ENCODE measurements around the gene SLC5A5.

SLC5A5 gene

DNA sequence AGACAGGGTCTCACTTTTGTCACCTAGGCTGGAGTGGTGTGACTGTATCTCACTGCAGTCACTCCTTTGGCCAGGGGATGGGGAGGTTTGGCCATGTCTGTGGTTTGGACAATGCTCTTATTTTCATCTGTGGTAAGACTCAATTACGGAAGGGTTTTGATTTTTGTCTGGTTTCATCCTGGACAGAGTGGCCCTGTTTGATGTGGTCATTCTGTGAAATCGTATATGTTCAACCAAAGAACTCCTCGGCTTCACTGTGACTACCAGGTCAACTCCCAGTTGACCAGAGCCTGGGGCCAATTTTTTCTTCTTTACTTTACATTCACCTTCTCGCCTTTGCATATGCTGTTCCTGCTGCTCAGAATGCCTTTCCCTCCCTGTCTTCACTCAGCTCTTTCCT, 54.3 kb downstream of the SLC5A5 start:
- DNase-seq, result no peak

DNA sequence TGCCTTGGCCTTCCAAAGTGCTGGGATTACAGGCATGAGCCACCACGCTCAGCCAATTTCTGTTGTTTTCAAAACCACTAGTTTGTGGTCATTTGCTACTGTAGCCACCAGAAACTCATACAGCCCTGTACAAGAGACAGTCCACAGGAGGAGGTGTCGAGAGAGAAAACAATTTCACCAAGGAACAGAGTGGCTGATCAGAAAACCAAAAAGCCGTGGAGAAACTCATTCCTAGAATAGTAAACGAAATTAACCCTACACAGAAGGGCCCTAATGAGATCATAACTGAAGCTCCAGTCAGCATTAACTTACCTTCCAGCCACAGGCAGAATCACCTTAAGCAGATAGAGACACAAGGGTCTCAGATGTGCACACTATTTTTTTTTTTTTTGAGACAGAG, 57.3 kb downstream of the SLC5A5 start:
- DNase-seq, result no peak

DNA sequence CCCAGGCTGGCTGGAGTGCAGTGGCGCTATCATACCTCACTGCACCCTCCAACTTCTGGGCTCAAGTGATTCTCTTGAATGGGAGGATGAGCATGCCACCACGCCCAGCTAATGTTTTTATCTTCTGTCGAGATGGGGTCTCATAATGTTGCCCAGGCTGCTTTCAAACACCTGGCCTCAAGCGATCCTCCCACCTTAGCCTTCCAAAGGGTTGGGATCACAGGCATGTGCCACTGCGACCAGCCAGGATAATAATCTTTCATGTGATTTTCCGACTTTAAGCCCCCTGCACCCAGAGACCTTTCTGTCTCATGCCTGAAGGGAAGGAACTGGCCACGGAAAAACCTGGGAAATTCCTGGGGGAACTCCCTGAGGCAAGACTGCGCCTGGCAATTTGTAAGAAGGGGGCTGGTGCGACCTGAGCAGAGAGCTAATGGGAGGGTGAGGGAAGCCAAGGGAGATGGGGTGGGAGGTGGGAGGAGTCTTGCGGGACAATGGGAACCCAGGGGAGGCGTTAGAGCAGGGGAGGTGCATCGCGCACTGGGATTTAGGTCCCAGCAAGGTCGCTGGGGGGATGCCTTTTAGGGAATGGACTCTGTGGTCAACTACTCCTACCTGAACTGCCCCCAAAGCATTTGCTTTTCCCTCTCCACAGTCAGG, 59.9 kb downstream of the SLC5A5 start:
- peak; percentile 89 to 92 (median 91) for DNase-seq

DNA sequence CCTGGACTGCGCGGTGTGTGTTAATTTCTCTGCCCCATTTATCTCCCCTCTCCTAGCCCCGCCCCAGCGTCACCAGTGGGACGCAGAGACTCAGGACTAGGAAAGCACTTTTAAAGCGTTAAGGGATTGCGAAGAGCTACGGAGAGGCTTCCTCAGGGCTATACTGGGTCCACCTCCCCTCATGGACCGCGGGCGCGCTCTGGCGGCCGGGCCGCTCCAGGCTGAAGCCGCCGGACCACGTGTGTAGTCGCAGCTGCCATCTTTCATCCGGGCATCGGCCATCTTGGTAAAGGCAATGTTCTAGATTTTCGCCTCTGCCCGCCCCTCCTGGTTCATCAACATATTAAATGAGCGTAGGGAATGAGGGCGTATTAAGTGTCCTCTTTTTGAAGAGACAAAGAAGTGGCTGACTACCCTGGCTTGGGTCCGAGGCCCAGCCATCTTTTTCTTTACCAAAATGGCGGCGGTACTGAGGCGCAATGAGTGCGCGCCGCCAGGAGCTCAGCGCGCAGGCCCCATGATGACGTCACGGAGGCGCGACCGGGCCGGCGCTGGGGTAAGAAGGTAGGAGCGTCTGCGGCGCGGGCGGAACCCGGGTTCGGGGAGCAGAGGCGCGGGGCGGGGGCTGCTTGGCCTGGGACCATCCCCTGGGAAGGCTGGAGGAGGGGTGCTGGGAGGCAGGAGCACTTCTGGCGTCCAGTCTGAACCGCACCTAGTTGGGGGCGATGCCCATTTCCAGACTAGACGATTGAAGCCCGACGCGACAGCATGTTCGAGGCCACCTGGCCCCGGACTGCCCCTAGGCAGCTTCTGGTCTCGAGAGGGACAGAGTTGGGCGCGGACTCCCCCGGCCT, 61.0 kb downstream of the SLC5A5 start, which contains the start of gene CCDC124:
Gene CCDC124 (plus strand): TSS at position 531 of the 854 bp plus-strand sequence. CDS start 3,406 bp downstream, outside the sequence.
- peak; percentile 97 to 98 (median 97) for DNase-seq

DNA sequence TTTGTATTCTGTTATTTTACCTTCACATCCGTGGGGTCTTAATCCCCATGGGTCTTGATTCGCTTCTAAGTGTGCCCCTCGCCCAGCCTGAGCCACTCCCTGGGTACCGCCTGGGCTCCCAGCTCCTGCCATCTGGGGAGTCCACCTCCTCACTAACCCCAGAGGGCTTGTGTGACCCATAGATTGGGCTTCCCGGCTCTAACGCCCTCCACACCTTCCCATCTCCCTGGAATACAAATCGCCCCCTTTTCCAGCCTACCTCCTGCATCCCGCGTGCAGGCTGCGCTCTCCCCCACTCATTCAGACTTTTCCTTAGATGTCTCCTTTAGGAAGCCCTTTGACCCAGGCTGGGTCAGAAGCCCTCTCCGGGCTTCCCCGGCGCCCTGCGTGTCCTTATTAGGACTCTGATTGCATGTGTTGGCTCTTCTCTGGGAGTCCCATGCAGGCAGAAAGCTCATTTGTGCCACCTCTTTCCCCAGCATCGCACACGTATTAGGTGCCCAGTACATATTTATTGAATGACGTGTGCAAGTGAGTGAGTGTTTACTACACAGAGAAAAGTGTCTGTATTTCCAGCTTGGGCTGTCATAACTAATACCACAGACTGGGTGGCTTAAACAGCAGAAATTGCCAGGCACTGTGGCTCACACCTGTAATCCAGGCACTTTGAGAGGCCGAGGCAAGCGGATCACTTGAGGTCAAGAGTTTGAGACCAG, 61.8 kb downstream of the SLC5A5 start:
- peak in 1 of 3 donors; percentile 38 for DNase-seq

DNA sequence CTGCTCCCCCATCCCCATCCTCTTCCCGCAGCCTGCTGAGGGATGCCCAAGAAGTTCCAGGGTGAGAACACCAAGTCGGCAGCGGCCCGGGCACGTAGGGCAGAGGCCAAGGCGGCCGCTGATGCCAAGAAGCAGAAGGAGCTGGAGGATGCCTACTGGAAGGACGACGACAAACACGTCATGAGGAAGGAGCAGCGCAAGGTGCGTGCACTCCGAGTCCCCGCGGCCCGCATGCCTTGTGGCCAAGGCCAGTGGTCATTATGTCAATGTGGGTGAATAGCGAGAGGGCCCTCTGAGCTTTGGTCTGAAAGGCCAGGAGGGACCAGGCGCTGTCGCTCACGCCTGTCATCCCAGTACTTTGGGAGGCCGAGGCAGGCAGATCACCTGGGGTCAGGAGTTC, 64.6 kb downstream of the SLC5A5 start:
- no peak for DNase-seq

DNA sequence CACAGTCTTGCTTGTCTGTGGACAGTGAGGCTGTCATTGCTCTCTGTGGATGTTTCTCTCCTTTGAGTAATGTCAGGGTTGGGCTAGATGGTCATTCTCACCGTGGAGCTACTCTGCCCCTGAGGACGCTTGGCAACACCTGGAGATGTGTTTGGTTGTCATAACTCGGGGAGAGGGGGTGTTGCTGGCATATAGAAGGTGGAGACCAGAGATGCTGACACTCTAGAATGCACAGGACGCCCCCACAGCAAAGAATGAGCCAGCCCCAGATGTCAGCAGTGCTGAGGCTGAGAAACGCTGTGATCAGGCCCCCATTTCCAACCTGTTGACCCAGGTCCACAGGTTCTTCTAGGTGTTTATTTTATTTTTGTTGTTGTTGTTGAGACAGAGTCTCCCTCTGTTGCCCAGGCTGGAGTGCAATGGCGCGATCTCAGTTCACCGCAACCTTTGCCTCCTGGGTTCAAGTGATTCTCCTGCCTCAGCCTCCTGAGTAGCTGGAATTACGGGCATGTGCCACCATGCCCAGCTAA, 65.7 kb downstream of the SLC5A5 start:
- no peak for DNase-seq

DNA sequence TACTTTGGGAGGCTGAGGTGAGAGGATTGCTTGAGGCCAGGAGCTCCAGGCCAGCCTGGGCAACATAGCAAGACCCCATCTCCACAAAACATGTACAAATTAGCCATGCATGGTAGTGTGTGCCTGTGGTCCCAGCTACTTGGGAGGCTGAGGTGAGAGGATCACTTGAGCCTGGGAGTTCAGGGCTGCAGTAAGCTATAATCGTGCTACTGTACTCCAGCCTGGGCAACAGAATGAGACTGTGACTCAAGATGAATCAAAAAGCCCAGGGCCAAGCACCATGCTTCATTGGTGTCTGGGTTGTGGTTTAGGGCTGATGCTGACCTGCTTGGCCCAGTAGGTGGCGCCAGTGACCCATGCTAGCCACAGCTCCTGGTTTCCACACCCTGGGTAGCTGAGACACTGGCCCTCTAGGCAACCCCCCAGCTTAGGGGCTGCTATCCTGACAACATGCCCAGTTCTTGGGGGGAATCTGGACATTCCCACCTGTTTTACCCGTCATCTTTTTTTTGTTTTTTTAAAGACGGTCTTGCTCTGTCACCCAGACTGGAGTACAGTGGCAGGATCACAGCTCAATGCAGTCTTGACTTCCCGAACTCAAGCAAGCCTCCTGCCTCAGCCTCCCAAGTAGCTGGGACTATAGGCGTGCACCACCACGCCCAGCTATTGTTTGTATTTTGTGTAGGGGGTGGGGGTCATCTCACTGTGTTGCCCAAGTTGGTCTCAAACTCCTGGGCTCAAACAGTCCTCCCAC, 66.5 kb downstream of the SLC5A5 start:
- peak; percentile 86 to 91 (median 89) for DNase-seq

DNA sequence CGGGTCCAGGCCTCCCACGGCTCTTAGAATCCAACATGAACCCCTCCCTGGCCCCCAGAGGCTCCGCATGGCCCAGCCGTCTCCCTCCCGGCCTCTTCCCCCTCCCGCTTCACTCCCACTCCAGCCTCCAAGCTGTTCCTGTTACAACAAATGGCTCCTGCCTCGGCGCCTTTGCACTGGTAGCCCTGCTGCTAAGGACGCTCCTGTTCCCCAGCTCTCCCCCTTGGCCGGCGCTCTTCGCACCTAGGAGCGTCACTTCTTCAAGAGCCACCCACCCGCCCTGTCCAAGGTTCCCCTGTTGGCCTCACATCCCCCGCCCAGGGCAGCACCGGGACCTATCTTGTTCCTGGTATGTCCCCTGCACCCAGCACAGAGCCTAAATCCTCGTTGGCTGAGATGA, 70.4 kb downstream of the SLC5A5 start:
- no peak for DNase-seq

DNA sequence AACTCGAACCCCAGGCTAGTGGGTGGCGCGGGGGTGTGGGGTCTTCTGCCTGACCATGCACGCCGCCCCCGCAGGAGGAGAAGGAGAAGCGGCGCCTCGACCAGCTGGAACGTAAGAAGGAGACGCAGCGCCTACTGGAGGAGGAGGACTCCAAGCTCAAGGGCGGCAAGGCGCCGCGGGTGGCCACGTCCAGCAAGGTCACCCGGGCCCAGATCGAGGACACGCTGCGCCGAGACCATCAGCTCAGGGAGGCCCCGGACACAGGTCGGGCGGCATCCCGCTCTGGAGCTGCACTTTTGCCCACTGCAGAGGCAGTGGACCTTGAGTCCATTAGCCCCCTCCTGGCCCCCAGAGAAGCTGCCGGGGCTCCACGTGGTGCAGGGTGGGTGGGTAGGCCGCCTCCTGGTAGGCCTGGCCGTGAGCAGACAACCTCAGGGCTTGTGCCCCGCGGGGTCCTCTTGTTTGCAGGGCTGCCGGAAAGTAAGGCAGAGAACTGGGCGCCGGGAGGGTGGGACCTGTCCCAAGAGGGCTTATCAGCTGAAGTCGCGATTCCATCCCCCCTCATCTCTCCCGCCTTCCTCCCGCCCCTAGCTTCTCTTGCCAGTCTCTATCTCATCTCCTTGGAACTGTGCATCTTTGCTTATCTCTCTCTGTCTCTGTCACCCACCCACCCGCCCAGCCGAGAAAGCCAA, 71.0 kb downstream of the SLC5A5 start:
- DNase-seq, result no peak

DNA sequence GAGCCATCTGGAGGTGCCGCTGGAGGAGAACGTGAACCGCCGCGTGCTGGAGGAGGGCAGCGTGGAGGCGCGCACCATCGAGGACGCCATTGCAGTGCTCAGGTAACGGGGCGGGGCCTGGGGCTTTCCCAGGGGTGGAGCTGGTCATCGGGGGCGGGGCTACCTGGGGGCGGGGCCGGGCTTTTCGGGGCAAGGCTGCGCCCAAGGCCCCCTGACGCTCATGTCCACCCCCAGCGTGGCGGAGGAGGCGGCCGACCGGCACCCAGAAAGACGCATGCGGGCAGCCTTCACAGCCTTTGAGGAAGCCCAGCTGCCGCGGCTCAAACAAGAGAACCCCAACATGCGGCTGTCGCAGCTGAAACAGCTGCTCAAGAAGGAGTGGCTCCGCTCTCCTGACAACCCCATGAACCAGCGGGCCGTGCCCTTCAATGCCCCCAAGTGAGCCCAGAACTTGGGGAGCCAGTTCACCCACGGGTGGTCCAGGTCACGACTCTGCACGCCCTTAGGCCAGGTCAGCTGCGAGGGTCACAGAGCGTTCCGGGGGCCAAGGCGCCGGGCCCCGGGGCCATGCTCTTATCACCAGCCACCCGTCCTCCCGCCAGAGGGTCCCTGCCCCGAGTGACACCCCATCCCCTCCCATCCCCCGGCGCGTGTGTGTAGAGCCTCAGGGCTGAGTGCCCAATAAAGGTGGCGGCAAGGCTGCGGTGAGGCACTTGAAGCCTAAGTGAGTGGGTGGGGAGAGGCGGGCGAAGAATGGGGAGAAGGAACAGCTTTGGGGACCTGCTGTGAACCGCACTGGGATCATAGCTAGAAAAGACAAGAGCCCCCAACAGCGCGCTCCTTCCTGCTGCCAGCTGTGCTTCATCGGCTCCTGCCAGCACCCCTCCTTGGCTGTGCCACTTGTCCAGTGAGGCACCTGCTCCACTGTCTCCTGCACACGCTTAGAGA, 71.8 kb downstream of the SLC5A5 start:
- DNase-seq, result no peak

DNA sequence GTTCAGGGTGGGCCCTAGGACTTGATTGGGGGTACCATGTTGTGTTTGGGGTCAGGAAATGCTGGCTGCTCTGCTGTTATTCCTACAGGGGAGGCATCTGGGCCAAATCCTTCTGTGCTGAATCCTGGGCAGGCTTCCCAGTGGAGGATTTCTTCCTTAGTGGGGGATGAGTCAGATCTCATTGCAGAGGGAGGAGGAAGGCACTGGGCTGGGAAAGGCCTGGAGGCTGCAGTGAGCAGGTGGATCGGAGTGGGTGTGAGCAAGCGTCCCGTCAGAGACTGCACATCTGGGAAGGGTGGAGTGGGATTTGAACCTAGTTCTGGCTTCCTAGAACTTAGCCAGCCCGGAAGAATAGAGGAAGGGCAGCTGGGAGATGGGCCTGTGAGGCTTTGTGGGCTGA, 72.6 kb downstream of the SLC5A5 start:
- no peak for DNase-seq

Measured in suppressor macrophage treated with lipopolysaccharide for 1 hour (primary cell).